NCI-H524 treated with DMSO at 0.1 percent for 48 hours (cell line): ENCODE results near the gene TNFRSF18.

Source experiments
- DNase-seq: peaks from one replicate; lab custom pipeline; 2025; lab: John Stamatoyannopoulos, UW

The TNFRSF18 gene

GRCh38 chr1:1240822-1241587, 34.6 kb upstream of the TNFRSF18 start:
- DNase-seq = no peak

- no peak for DNase-seq
Measured at GRCh38 chr1:1240348-1240732, 33.9 kb upstream of the TNFRSF18 start.

- DNase-seq = no peak
Measured at GRCh38 chr1:1239614-1240347, 33.4 kb upstream of the TNFRSF18 start.

GRCh38 chr1:1239227-1239613, 32.8 kb upstream of the TNFRSF18 start:
- DNase-seq = no peak

GRCh38 chr1:1238702-1239178, 32.3 kb upstream of the TNFRSF18 start:
- DNase-seq = no peak

- DNase-seq = no peak
Measured at GRCh38 chr1:1237874-1238701, 31.7 kb upstream of the TNFRSF18 start.

- DNase-seq = no peak
Measured at GRCh38 chr1:1236945-1237873, 30.8 kb upstream of the TNFRSF18 start.

GRCh38 chr1:1236176-1236763, 29.9 kb upstream of the TNFRSF18 start:
- no peak for DNase-seq

- no peak for DNase-seq
Measured at GRCh38 chr1:1235016-1235744, 28.8 kb upstream of the TNFRSF18 start.

GRCh38 chr1:1234180-1234808, 27.9 kb upstream of the TNFRSF18 start:
- no peak for DNase-seq

GRCh38 chr1:1233567-1233892, 27.1 kb upstream of the TNFRSF18 start:
- DNase-seq = no peak

- DNase-seq = no peak
Measured at GRCh38 chr1:1232796-1233566, 26.6 kb upstream of the TNFRSF18 start.

- DNase-seq = no peak
Measured at GRCh38 chr1:1232208-1232795, 25.9 kb upstream of the TNFRSF18 start, which contains the start of gene B3GALT6. B3GALT6 (plus strand) TSS chr1:1232237; CDS start chr1:1232279, 42 bp downstream.

GRCh38 chr1:1231400-1232207, 25.2 kb upstream of the TNFRSF18 start, which contains the start of gene SDF4:
SDF4 (minus strand) TSS chr1:1232001; CDS start chr1:1228772, 3,229 bp downstream.
- DNase-seq = peak; percentile 35

GRCh38 chr1:1230656-1231399, 24.4 kb upstream of the TNFRSF18 start:
- no peak for DNase-seq

GRCh38 chr1:1229770-1230169, 23.4 kb upstream of the TNFRSF18 start:
- no peak for DNase-seq
